ENCODE measurements around the gene UPF3A.

- TF ChIP-seq, protein P1, sequence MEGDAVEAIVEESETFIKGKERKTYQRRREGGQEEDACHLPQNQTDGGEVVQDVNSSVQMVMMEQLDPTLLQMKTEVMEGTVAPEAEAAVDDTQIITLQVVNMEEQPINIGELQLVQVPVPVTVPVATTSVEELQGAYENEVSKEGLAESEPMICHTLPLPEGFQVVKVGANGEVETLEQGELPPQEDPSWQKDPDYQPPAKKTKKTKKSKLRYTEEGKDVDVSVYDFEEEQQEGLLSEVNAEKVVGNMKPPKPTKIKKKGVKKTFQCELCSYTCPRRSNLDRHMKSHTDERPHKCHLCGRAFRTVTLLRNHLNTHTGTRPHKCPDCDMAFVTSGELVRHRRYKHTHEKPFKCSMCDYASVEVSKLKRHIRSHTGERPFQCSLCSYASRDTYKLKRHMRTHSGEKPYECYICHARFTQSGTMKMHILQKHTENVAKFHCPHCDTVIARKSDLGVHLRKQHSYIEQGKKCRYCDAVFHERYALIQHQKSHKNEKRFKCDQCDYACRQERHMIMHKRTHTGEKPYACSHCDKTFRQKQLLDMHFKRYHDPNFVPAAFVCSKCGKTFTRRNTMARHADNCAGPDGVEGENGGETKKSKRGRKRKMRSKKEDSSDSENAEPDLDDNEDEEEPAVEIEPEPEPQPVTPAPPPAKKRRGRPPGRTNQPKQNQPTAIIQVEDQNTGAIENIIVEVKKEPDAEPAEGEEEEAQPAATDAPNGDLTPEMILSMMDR (IDR thresholded peaks at IDR 0.05; ENCODE audit: low read depth, low read length): no peak
- TF ChIP-seq EZH2phosphoT487 (IDR thresholded peaks at IDR 0.05; ENCODE audit: low read depth): no peak
Observed at GRCh38 chr13:114249077-114249476, 32.3 kb upstream of the UPF3A start.
